ENCODE results near the gene ERGIC3.

The ERGIC3 gene

GRCh38 chr20:35582131-35582530 is 40.3 kb downstream of the ERGIC3 start:
- no peak for DNase-seq (ENCODE audit: low read depth)
- TF ChIP-seq CTCF (IDR thresholded peaks at IDR 0.05; ENCODE audit: insufficient read depth, low read depth, low read length, missing control alignments): no peak
- H3K4me3 ChIP-seq (ENCODE audit: low read depth, low read length): no peak overlapping the region

- no peak for DNase-seq (ENCODE audit: low read depth)
- no peak overlapping the region for H3K4me3 ChIP-seq (ENCODE audit: low read depth, low read length)
- no peak for TF ChIP-seq CTCF (IDR thresholded peaks at IDR 0.05; ENCODE audit: insufficient read depth, low read depth, low read length, missing control alignments)
Observed at GRCh38 chr20:35582741-35583404, 41.0 kb downstream of the ERGIC3 start.

DNA sequence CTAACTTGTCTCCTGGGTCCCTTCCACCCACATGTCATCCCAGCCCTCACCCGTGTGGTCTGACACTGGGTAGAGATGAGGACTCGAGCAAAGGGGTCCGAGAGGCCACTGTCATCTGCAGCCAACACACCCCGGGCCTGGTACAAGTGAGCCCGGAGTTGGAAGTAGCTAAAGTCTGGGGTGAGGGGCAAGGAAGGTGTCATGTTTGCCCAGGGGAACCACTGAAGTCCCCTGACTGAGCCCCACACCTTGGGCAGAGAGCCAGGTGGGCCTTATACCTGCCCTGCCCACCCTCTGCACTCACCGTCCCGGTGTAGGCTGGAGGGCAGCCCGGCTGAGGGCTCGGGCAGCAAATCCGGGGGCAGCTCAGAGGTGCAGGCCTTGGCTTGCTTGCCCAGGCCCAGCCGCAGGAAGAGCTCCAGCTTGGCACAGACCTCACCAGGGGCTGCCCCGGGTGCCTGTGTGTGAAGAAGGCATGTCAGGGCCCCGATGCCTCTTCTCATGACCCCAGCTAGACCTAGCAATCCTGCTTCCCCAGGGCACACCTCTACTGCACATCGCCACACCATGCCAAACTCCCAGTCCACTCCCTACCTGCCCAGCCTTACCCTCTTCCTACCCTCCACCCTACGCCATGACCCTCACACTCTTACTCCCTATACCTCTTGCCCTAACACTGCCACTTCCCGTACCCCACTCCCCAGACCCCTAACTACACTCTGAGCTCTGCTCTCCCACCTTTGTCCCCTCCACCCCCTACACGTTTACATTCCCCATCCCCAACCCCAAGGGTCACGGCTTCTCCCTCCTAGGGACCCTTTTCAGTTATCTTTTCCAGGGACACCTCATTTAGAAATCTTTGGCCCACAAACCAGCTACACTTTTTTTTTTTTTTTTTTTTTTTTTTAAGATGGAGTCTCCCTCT is 42.0 kb downstream of the ERGIC3 start:
- no peak for TF ChIP-seq CTCF (IDR thresholded peaks at IDR 0.05; ENCODE audit: insufficient read depth, low read depth, low read length, missing control alignments)
- DNase-seq (ENCODE audit: low read depth): no peak
- no peak overlapping the region for H3K4me3 ChIP-seq (ENCODE audit: low read depth, low read length)

- no peak for TF ChIP-seq CTCF (IDR thresholded peaks at IDR 0.05; ENCODE audit: insufficient read depth, low read depth, low read length, missing control alignments)
- DNase-seq (ENCODE audit: low read depth): no peak
- no peak overlapping the region for H3K4me3 ChIP-seq (ENCODE audit: low read depth, low read length)
Observed at GRCh38 chr20:35586751-35587425, 45.0 kb downstream of the ERGIC3 start.

DNA sequence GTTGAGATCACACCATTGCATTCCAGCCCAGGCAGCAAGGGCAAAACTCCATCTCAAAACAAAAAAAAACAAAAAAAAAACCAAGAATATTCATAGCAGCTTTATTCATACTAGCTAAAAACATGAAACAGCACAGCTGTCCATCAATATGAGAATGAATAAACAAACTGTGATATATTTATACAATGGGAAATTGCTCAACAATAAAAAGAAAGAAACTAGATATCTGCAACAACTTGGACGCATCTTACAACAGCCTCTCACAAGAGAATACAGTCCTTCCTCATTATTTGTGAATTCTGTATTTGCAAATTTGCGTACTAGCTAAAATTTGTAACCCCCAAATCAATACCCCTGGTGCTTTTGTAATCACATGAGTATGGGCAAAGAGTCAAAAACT is 45.6 kb downstream of the ERGIC3 start:
- H3K4me3 ChIP-seq (ENCODE audit: low read depth, low read length): no peak overlapping the region
- DNase-seq (ENCODE audit: low read depth): no peak
- no peak for TF ChIP-seq CTCF (IDR thresholded peaks at IDR 0.05; ENCODE audit: insufficient read depth, low read depth, low read length, missing control alignments)

DNA sequence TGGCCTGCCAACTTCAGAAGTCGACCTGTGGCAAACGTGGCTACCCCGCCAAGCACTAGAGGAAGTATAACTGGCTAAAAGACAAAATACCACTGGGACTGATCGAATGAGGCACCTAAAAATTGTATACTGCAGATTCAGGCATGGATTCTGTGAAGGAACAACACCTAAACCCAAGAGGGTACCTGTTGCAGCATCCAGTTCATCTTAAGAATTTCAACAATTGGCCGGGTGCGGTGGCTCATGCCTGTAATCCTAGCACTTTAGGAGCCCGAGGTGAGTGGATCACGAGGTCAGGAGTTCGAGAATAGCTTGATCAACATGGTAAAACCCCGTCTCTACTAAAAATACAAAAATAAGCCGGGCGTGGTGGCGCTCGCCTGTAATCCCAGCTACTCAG is 46.5 kb downstream of the ERGIC3 start:
- TF ChIP-seq CTCF (IDR thresholded peaks at IDR 0.05; ENCODE audit: insufficient read depth, low read depth, low read length, missing control alignments): no peak
- no peak for DNase-seq (ENCODE audit: low read depth)
- H3K4me3 ChIP-seq (ENCODE audit: low read depth, low read length): no peak overlapping the region
